Cardiac muscle cell (in vitro differentiated cells and primary cell): ENCODE data around the gene ABCA4. TPM values are rescaled to one million over a fixed set of nuclear protein-coding genes. Genes with fewer than 3 reads are reported as not detected.

Source experiments
- DNase-seq, 2 donors: peaks; one replicate each; pipeline versions ENCODE4 v3.0.0 to v3.0.0-alpha.2; 2010 to 2017; ENCODE audit warnings: low read depth in 1 of 2, low spot score in 1 of 2
- H3K27ac ChIP-seq: fragments of 200-600 bp; sonication (generic); 2 replicates; pipeline ENCODE4 v1.5.1; 2016
- H3K27me3 ChIP-seq: fragments of 200-600 bp; sonication (generic); 2 replicates; pipeline ENCODE4 v1.6.0; 2016; ENCODE audit warnings: control low read depth
- H3K36me3 ChIP-seq: fragments of 200-600 bp; sonication (generic); 2 replicates; pipeline ENCODE4 v1.5.1; 2016; ENCODE audit warnings: control low read depth
- H3K4me1 ChIP-seq: fragments of 200-600 bp; sonication (generic); 2 replicates; pipeline ENCODE4 v1.8.1; 2017; ENCODE audit warnings: low read depth, mild to moderate bottlenecking, mixed run types
- H3K4me3 ChIP-seq: fragments of 200-600 bp; sonication (generic); 2 replicates; pipeline ENCODE4 v1.5.1; 2016; ENCODE audit warnings: mild to moderate bottlenecking
- H3K9me3 ChIP-seq: fragments of 200-600 bp; sonication (generic); 2 replicates; pipeline ENCODE4 v1.5.1; 2017; ENCODE audit warnings: low read depth, mild to moderate bottlenecking, control low read depth
- polyA plus RNA-seq: library from polyadenylated mRNA; unstranded; fragments of >200 nt; fragmentation: Nextera tagmentation; extraction: Ambion mirVana; gene quantifications from 2 replicates; pipeline ENCODE4 v1.2.1, GENCODE V29; 2016
- total RNA-seq: library from RNA; depleted of rRNA; stranded (reverse); fragments of >200 nt; gene quantifications from 2 replicates; pipeline ENCODE4 v1.2.3, GENCODE V29; 2016
- TF ChIP-seq, protein P1 (sequence below): IDR thresholded peaks from 2 replicates; pipeline ENCODE4 v1.5.1; 2012; ENCODE audit warnings: low read depth, mild to moderate bottlenecking, low read length

Gene ABCA4
- total and polyA plus RNA-seq, 2 experiments from 2014 or later: 0.15 TPM; not detected in 1

DNA sequence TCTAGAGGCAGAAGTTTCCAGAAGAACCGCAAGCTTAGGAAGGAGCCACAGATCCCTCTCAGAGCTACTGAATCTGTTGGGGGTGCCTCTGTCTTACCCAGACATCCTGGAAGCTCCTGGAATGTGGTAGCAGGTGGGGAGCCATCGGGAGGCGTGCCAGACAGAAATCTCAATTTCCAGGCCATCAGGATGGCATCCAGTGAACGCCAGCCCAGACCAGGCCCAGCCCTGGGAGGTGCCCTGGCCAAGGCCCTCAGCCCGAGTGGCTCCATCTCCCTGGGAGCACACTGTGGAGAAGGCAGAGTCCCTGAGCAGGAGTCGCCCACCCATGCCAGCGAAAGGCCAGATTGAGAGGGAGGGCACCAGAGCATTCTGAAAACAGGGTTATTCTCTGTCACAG, 2.5 kb downstream of the ABCA4 start:
- TF ChIP-seq, protein P1, sequence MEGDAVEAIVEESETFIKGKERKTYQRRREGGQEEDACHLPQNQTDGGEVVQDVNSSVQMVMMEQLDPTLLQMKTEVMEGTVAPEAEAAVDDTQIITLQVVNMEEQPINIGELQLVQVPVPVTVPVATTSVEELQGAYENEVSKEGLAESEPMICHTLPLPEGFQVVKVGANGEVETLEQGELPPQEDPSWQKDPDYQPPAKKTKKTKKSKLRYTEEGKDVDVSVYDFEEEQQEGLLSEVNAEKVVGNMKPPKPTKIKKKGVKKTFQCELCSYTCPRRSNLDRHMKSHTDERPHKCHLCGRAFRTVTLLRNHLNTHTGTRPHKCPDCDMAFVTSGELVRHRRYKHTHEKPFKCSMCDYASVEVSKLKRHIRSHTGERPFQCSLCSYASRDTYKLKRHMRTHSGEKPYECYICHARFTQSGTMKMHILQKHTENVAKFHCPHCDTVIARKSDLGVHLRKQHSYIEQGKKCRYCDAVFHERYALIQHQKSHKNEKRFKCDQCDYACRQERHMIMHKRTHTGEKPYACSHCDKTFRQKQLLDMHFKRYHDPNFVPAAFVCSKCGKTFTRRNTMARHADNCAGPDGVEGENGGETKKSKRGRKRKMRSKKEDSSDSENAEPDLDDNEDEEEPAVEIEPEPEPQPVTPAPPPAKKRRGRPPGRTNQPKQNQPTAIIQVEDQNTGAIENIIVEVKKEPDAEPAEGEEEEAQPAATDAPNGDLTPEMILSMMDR: no peak
- H3K4me1 ChIP-seq: peaks cover 7% of the 10 kb centered on the region
- H3K27ac ChIP-seq: no peak overlapping the region

DNA sequence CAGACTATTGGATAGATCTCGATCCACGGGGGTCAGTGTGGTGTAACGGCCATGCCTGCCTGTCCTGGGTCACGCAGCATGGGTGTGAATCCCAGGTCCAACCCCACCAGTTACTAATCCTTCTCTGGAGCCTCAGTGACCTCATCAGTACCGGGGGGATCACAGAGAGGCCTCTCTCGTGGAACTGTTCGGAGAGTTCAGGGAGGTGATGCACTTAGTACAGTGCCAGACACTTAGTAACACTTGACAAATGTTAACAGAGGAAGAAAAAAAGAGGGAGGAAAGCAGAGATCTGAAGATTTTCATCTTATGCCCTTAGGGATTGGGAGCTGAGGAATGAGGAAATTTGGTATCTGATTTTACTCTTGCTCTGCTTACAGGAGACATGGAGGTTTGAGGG, 2.9 kb downstream of the ABCA4 start:
- Histone ChIP-seq H3K36me3 (no peaks in the 10 kb centered on the region), H3K9me3 (no peaks in the 10 kb centered on the region), H3K27me3 (no peaks in the 10 kb centered on the region), H3K4me3 (no peak overlapping the region), H3K27ac (no peak overlapping the region), H3K4me1 (peaks cover 7% of the 10 kb centered on the region)
- DNase-seq: no peak
- TF ChIP-seq, protein P1: no peak

More for the DNA sequence above, 2.5 kb downstream of the ABCA4 start:
- H3K9me3 ChIP-seq: no peaks in the 10 kb centered on the region
- no peak for DNase-seq
- H3K27me3 ChIP-seq: no peaks in the 10 kb centered on the region
- H3K4me3 ChIP-seq: no peak overlapping the region
- H3K36me3 ChIP-seq: no peaks in the 10 kb centered on the region

DNA sequence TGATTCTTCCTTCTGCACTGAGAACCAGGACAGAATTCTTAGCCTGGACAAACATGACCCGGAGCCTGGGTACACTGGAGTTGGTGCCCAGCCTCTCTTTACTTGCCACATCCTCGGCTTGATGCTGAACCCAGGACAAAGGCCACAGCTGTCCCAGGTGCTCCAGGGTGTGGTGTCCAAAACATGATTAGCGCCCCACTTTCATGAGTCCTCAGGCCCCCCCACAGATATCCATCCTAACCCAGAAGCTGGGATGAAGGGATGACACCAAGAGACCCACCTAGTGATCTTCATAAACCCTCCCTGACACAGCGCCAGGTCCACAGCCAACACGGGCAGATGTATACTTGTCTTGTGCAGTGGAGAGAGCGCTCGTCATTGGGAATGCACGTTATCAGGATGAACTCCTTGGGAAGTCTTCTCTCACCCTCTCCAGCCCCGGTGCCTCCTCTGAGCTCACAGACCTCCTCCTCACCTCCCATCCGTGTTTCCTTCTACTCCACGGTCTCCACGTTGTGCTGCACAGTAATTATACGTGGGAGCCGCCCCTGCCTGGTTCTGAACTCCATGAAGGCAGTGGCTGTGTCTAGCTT, 3.6 kb downstream of the ABCA4 start:
- Histone ChIP-seq H3K4me3 (no peak overlapping the region), H3K9me3 (no peaks in the 10 kb centered on the region), H3K36me3 (no peaks in the 10 kb centered on the region), H3K27ac (no peak overlapping the region), H3K4me1 (peaks cover 7% of the 10 kb centered on the region), H3K27me3 (no peaks in the 10 kb centered on the region)
- TF ChIP-seq, protein P1: no peak
- no peak for DNase-seq

DNA sequence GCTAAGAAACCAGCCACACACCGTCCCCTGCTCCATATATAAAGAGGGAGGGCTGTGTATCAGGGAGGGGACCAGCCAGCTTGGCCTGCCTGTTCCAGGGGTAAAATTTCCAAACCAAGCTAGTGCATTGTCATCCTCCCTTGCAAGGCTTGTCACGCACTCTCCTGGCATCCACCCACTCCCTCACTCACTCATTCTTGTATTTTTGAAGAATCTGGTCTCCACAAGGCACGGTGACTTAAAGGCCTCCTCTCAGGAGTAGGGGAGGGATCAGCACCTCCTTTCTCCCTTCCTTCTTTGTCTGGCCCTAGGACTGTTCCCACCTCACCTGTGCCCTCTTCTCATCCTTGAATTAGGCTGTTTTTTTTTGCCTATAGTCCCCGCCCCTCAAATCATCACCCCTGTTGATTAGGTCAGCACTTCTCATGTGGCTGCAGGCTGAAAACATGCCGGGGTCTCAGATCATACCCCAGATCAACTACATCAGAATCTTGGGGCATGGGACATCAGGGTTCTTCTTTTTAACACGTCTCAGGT, 5.0 kb downstream of the ABCA4 start:
- no peaks in the 10 kb centered on the region for H3K9me3 ChIP-seq
- TF ChIP-seq, protein P1: no peak
- no peak overlapping the region for H3K4me3 ChIP-seq
- H3K27ac ChIP-seq: no peak overlapping the region
- no peaks in the 10 kb centered on the region for H3K27me3 ChIP-seq
- H3K36me3 ChIP-seq: no peaks in the 10 kb centered on the region
- DNase-seq: no peak
- peaks cover 7% of the 10 kb centered on the region for H3K4me1 ChIP-seq

DNA sequence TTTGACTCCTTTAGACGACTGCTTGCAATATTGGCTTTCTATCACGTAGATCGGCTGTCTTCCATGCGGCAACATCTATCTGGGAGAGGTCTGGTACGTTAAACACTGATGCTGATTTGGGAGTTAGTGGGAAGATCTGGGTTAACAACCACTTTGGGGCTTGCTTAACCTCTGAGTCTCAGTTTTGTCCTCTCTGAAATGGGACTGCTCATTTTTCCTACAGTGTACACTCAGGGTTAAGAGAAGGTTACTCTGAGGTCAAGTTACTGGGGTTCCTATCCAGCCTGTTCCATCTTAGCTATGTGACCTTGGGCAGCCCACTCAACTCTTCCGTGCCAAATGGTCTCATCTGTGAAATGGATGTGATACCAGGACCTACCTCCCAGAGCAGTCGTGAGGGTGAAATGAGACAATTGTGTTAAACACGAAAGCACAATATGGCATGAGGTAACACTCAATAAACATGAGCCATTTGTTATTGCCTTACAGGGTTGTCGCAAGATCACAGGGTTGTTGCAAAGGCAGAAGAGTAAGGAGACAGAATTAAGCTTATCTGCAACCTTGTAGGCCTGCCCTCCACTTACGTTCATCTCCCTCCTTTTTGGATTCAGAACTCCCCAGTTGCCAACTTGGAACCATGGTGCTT, 5.6 kb downstream of the ABCA4 start:
- H3K36me3 ChIP-seq: no peaks in the 10 kb centered on the region
- H3K27ac ChIP-seq: no peak overlapping the region
- H3K9me3 ChIP-seq: no peaks in the 10 kb centered on the region
- DNase-seq: no peak
- TF ChIP-seq, protein P1: no peak
- H3K4me1 ChIP-seq: peaks cover 7% of the 10 kb centered on the region
- no peaks in the 10 kb centered on the region for H3K27me3 ChIP-seq
- no peak overlapping the region for H3K4me3 ChIP-seq
